Measurements from ENCODE around the gene XG.

The XG gene

DNA sequence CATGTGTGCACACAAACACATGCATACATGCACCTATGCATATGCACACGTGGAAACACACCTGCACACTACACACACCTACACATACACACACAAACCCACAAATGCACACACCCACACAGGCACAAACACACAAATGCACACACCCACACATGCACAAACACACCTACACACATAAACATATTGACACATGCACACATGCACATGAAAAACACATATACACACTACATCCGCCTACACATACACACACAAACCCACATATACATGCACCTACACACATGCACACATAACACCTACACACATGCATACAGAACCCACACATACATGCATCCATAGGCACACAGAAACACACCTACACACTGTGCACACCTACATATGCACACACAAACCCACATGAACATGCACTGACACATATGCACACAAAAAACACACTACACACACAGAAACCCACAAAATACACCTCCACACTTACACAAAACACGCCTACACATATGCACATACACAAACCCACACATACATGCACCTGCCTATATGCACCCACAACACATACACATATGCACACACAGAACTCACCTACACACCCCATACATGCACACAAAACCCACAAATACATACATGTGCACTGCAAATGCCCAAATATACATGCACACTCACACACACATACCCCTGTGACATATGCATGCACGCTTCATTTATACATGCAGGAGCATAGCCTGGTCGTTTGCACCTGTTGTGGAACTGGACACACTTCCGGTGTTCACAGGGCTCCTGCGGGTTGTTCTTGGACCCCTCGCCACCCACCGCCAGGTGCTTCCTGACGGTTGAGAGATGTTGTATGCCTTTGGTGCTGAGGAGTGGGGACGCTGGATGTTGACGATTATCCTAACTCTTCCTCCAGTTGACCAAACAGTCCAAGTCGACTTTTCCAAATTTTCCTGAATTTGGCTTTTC is 38.7 kb upstream of the XG start:
- ATAC-seq, result no peak
- TF ChIP-seq, protein P1, sequence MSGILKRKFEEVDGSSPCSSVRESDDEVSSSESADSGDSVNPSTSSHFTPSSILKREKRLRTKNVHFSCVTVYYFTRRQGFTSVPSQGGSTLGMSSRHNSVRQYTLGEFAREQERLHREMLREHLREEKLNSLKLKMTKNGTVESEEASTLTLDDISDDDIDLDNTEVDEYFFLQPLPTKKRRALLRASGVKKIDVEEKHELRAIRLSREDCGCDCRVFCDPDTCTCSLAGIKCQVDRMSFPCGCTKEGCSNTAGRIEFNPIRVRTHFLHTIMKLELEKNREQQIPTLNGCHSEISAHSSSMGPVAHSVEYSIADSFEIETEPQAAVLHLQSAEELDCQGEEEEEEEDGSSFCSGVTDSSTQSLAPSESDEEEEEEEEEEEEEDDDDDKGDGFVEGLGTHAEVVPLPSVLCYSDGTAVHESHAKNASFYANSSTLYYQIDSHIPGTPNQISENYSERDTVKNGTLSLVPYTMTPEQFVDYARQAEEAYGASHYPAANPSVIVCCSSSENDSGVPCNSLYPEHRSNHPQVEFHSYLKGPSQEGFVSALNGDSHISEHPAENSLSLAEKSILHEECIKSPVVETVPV (CRISPR knock-in tag; IDR thresholded peaks at IDR 0.05), result no peak
- TF ChIP-seq ZFP3 (CRISPR knock-in tag; IDR thresholded peaks at IDR 0.05) (no peak), ZC3H10 (CRISPR knock-in tag; IDR thresholded peaks at IDR 0.05) (no peak), ZFP30 (CRISPR knock-in tag; IDR thresholded peaks at IDR 0.05) (no peak), ESRRG (CRISPR knock-in tag; IDR thresholded peaks at IDR 0.05) (no peak), ZNF565 (CRISPR knock-in tag; conservative IDR thresholded peaks at IDR 0.05; ENCODE audit: low read depth) (no peak)
- TF ChIP-seq, protein P2, sequence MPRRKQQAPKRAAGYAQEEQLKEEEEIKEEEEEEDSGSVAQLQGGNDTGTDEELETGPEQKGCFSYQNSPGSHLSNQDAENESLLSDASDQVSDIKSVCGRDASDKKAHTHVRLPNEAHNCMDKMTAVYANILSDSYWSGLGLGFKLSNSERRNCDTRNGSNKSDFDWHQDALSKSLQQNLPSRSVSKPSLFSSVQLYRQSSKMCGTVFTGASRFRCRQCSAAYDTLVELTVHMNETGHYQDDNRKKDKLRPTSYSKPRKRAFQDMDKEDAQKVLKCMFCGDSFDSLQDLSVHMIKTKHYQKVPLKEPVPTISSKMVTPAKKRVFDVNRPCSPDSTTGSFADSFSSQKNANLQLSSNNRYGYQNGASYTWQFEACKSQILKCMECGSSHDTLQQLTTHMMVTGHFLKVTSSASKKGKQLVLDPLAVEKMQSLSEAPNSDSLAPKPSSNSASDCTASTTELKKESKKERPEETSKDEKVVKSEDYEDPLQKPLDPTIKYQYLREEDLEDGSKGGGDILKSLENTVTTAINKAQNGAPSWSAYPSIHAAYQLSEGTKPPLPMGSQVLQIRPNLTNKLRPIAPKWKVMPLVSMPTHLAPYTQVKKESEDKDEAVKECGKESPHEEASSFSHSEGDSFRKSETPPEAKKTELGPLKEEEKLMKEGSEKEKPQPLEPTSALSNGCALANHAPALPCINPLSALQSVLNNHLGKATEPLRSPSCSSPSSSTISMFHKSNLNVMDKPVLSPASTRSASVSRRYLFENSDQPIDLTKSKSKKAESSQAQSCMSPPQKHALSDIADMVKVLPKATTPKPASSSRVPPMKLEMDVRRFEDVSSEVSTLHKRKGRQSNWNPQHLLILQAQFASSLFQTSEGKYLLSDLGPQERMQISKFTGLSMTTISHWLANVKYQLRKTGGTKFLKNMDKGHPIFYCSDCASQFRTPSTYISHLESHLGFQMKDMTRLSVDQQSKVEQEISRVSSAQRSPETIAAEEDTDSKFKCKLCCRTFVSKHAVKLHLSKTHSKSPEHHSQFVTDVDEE (CRISPR knock-in tag; IDR thresholded peaks at IDR 0.05), result no peak
- TF ChIP-seq, protein P3, sequence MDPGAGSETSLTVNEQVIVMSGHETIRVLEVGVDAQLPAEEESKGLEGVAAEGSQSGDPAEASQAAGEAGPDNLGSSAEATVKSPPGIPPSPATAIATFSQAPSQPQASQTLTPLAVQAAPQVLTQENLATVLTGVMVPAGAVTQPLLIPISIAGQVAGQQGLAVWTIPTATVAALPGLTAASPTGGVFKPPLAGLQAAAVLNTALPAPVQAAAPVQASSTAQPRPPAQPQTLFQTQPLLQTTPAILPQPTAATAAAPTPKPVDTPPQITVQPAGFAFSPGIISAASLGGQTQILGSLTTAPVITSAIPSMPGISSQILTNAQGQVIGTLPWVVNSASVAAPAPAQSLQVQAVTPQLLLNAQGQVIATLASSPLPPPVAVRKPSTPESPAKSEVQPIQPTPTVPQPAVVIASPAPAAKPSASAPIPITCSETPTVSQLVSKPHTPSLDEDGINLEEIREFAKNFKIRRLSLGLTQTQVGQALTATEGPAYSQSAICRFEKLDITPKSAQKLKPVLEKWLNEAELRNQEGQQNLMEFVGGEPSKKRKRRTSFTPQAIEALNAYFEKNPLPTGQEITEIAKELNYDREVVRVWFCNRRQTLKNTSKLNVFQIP (CRISPR knock-in tag; IDR thresholded peaks at IDR 0.05; ENCODE audit: borderline replicate concordance, low read depth), result no peak
- TF ChIP-seq, protein P4, sequence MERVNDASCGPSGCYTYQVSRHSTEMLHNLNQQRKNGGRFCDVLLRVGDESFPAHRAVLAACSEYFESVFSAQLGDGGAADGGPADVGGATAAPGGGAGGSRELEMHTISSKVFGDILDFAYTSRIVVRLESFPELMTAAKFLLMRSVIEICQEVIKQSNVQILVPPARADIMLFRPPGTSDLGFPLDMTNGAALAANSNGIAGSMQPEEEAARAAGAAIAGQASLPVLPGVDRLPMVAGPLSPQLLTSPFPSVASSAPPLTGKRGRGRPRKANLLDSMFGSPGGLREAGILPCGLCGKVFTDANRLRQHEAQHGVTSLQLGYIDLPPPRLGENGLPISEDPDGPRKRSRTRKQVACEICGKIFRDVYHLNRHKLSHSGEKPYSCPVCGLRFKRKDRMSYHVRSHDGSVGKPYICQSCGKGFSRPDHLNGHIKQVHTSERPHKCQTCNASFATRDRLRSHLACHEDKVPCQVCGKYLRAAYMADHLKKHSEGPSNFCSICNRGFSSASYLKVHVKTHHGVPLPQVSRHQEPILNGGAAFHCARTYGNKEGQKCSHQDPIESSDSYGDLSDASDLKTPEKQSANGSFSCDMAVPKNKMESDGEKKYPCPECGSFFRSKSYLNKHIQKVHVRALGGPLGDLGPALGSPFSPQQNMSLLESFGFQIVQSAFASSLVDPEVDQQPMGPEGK (CRISPR knock-in tag; IDR thresholded peaks at IDR 0.05; ENCODE audit: borderline replicate concordance), result no peak

DNA sequence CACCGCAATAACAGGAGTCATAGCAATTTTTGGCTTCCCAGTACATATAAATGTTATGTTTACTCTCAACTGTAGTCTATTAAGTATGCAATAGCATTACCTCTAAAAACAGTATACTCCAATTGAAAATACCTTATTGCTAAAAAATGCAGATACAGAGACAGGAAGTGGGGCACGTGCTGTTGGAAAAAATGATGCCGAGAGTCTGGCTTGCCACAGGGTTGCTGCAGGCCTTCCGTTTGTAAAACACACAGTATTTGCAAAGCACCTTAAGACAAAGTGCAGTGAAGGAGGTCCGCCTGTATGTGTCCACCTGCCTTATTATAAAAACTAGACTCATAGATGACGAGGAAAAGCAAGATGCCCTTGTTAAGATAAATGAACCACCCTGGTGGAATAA is 37.3 kb upstream of the XG start:
- no peak for TF ChIP-seq PPARA (CRISPR knock-in tag; IDR thresholded peaks at IDR 0.05; ENCODE audit: borderline replicate concordance)
- TF ChIP-seq OSR1 (CRISPR knock-in tag; IDR thresholded peaks at IDR 0.05), result no peak
- TF ChIP-seq ZNF8 (CRISPR knock-in tag; IDR thresholded peaks at IDR 0.05), result no peak
- TF ChIP-seq BACH2 (CRISPR knock-in tag; IDR thresholded peaks at IDR 0.05; ENCODE audit: borderline replicate concordance), result no peak
- no peak for TF ChIP-seq ZNF565 (CRISPR knock-in tag; conservative IDR thresholded peaks at IDR 0.05; ENCODE audit: low read depth)
- ATAC-seq, result no peak

DNA sequence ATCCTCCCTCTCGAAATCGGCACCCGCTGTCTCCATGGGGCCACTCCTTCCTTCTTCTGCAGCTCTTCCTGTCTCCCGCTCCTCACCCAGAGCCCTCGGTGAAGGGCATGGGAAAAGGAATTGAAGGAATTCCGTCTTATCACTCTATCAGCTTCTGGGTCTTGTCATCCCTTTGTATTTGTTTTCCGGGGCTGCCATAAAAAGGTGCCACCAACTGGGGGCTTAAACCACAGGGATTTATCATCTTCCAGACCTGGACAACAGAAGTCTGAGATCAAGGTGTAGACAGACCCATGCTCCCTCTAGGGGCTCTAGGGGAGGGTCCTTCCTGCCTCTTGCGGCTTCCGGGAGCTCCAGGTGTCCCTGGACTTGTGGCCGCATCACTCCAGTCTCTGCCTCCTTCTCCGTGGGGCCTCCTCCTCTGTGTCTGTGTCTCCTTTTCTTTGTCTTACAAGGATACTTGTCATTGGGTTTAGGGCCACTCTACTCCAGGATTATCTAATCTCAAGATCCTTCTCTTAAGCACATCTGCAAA is 36.7 kb upstream of the XG start:
- TF ChIP-seq, protein P2 (CRISPR knock-in tag; IDR thresholded peaks at IDR 0.05), result no peak
- TF ChIP-seq ZNF8 (CRISPR knock-in tag; IDR thresholded peaks at IDR 0.05) (no peak), TCF4 (CRISPR knock-in tag; IDR thresholded peaks at IDR 0.05; ENCODE audit: borderline replicate concordance) (no peak), PPARA (CRISPR knock-in tag; IDR thresholded peaks at IDR 0.05; ENCODE audit: borderline replicate concordance) (no peak), SNAI2 (CRISPR knock-in tag; IDR thresholded peaks at IDR 0.05) (no peak), BACH2 (CRISPR knock-in tag; IDR thresholded peaks at IDR 0.05; ENCODE audit: borderline replicate concordance) (no peak), OSR1 (CRISPR knock-in tag; IDR thresholded peaks at IDR 0.05) (no peak), ZFP30 (CRISPR knock-in tag; IDR thresholded peaks at IDR 0.05) (no peak), ARNTL (CRISPR knock-in tag; IDR thresholded peaks at IDR 0.05; ENCODE audit: borderline replicate concordance, low read depth) (no peak), ZFP3 (CRISPR knock-in tag; IDR thresholded peaks at IDR 0.05) (no peak), TOX (CRISPR knock-in tag; IDR thresholded peaks at IDR 0.05; ENCODE audit: borderline replicate concordance) (no peak), ZNF565 (CRISPR knock-in tag; conservative IDR thresholded peaks at IDR 0.05; ENCODE audit: low read depth) (no peak), ZC3H10 (CRISPR knock-in tag; IDR thresholded peaks at IDR 0.05) (no peak), GLIS3 (CRISPR knock-in tag; IDR thresholded peaks at IDR 0.05) (no peak), ISL1 (CRISPR knock-in tag; IDR thresholded peaks at IDR 0.05) (no peak)
- TF ChIP-seq, protein P4 (CRISPR knock-in tag; IDR thresholded peaks at IDR 0.05; ENCODE audit: borderline replicate concordance), result no peak
- TF ChIP-seq, protein P5, sequence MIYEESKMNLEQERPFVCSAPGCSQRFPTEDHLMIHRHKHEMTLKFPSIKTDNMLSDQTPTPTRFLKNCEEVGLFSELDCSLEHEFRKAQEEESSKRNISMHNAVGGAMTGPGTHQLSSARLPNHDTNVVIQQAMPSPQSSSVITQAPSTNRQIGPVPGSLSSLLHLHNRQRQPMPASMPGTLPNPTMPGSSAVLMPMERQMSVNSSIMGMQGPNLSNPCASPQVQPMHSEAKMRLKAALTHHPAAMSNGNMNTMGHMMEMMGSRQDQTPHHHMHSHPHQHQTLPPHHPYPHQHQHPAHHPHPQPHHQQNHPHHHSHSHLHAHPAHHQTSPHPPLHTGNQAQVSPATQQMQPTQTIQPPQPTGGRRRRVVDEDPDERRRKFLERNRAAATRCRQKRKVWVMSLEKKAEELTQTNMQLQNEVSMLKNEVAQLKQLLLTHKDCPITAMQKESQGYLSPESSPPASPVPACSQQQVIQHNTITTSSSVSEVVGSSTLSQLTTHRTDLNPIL (CRISPR knock-in tag; IDR thresholded peaks at IDR 0.05; ENCODE audit: low read depth), result no peak
- ATAC-seq, result no peak

Measured in SK-N-SH treated with all-trans-retinoic acid at 6 μM for 48 hours (cell line).